ENCODE results near the gene LUZP2.

LUZP2 gene

GRCh38 chr11:24572376-24572775, 75.5 kb downstream of the LUZP2 start:
- Histone ChIP-seq H3K36me3 (ENCODE audit: low read length) (no peaks in the 10 kb centered on the region), H3K9ac (ENCODE audit: low read length) (no peak overlapping the region), H2AFZ (ENCODE audit: low read depth, low read length, severe bottlenecking) (no peak overlapping the region), H3K4me3 (ENCODE audit: insufficient read depth, low read length, poor library complexity, severe bottlenecking) (no peak overlapping the region), H3K79me2 (ENCODE audit: insufficient read depth, low read length) (no peaks in the 10 kb centered on the region), H3K27me3 (ENCODE audit: low read length) (no peaks in the 10 kb centered on the region), H3K9me2 (replicated peaks; ENCODE audit: insufficient read depth, low read length) (no peaks in the 10 kb centered on the region), H3K9me3 (ENCODE audit: insufficient read depth, low read length) (no peaks in the 10 kb centered on the region), H3F3A (ENCODE audit: insufficient read depth) (no peaks in the 10 kb centered on the region), H4K20me1 (ENCODE audit: low read depth, low read length) (no peaks in the 10 kb centered on the region), H3K4me2 (ENCODE audit: low read depth, low read length, poor library complexity, severe bottlenecking) (no peak overlapping the region), H3K27ac (ENCODE audit: low read depth, low read length) (no peak overlapping the region)
- TF ChIP-seq, protein P1, sequence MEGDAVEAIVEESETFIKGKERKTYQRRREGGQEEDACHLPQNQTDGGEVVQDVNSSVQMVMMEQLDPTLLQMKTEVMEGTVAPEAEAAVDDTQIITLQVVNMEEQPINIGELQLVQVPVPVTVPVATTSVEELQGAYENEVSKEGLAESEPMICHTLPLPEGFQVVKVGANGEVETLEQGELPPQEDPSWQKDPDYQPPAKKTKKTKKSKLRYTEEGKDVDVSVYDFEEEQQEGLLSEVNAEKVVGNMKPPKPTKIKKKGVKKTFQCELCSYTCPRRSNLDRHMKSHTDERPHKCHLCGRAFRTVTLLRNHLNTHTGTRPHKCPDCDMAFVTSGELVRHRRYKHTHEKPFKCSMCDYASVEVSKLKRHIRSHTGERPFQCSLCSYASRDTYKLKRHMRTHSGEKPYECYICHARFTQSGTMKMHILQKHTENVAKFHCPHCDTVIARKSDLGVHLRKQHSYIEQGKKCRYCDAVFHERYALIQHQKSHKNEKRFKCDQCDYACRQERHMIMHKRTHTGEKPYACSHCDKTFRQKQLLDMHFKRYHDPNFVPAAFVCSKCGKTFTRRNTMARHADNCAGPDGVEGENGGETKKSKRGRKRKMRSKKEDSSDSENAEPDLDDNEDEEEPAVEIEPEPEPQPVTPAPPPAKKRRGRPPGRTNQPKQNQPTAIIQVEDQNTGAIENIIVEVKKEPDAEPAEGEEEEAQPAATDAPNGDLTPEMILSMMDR (IDR thresholded peaks at IDR 0.05; ENCODE audit: insufficient read depth, low read length, poor library complexity, severe bottlenecking), result no peak
- TF ChIP-seq EZH2phosphoT487 (conservative IDR thresholded peaks at IDR 0.05; ENCODE audit: low read length), result no peak

GRCh38 chr11:24574461-24574860, 77.6 kb downstream of the LUZP2 start:
- no peaks in the 10 kb centered on the region for H3K36me3 ChIP-seq (ENCODE audit: low read length)
- no peak overlapping the region for H3K27ac ChIP-seq (ENCODE audit: low read depth, low read length)
- no peaks in the 10 kb centered on the region for H3K9me2 ChIP-seq (replicated peaks; ENCODE audit: insufficient read depth, low read length)
- H3K9me3 ChIP-seq (ENCODE audit: insufficient read depth, low read length), result no peaks in the 10 kb centered on the region
- no peak overlapping the region for H3K4me3 ChIP-seq (ENCODE audit: insufficient read depth, low read length, poor library complexity, severe bottlenecking)
- no peak overlapping the region for H3K4me2 ChIP-seq (ENCODE audit: low read depth, low read length, poor library complexity, severe bottlenecking)
- H4K20me1 ChIP-seq (ENCODE audit: low read depth, low read length), result no peaks in the 10 kb centered on the region
- no peak overlapping the region for H3K9ac ChIP-seq (ENCODE audit: low read length)
- TF ChIP-seq, protein P1 (IDR thresholded peaks at IDR 0.05; ENCODE audit: insufficient read depth, low read length, poor library complexity, severe bottlenecking), result no peak
- no peak for TF ChIP-seq EZH2phosphoT487 (conservative IDR thresholded peaks at IDR 0.05; ENCODE audit: low read length)
- no peaks in the 10 kb centered on the region for H3K79me2 ChIP-seq (ENCODE audit: insufficient read depth, low read length)
- H2AFZ ChIP-seq (ENCODE audit: low read depth, low read length, severe bottlenecking), result no peak overlapping the region
- no peaks in the 10 kb centered on the region for H3K27me3 ChIP-seq (ENCODE audit: low read length)
- H3F3A ChIP-seq (ENCODE audit: insufficient read depth), result no peaks in the 10 kb centered on the region

DNA sequence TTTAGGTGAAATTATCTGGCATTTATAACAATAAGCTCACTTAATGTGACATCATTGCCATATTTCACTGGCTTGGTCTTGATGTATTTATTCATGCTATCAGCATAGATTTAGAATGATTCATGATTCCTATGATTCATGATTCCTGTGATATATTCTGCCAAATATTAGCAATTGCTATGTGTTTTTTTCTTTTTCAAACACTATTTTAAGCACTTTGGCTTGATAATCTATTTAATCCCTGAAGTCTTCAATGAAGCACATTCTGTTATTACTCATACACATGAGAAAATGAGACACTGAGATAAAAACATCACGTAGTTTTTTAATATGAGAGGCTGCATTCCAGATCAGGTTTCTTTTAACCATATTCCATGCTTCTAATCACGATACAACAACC, 78.5 kb downstream of the LUZP2 start:
- no peak overlapping the region for H3K9ac ChIP-seq (ENCODE audit: low read length)
- H3K27ac ChIP-seq (ENCODE audit: low read depth, low read length), result no peak overlapping the region
- H3K9me3 ChIP-seq (ENCODE audit: insufficient read depth, low read length), result no peaks in the 10 kb centered on the region
- no peaks in the 10 kb centered on the region for H4K20me1 ChIP-seq (ENCODE audit: low read depth, low read length)
- TF ChIP-seq, protein P1 (IDR thresholded peaks at IDR 0.05; ENCODE audit: insufficient read depth, low read length, poor library complexity, severe bottlenecking), result no peak
- TF ChIP-seq EZH2phosphoT487 (conservative IDR thresholded peaks at IDR 0.05; ENCODE audit: low read length), result no peak
- H2AFZ ChIP-seq (ENCODE audit: low read depth, low read length, severe bottlenecking), result no peak overlapping the region
- no peaks in the 10 kb centered on the region for H3K36me3 ChIP-seq (ENCODE audit: low read length)
- H3K27me3 ChIP-seq (ENCODE audit: low read length), result no peaks in the 10 kb centered on the region
- no peaks in the 10 kb centered on the region for H3K9me2 ChIP-seq (replicated peaks; ENCODE audit: insufficient read depth, low read length)
- H3F3A ChIP-seq (ENCODE audit: insufficient read depth), result no peaks in the 10 kb centered on the region
- no peak overlapping the region for H3K4me3 ChIP-seq (ENCODE audit: insufficient read depth, low read length, poor library complexity, severe bottlenecking)
- no peak overlapping the region for H3K4me2 ChIP-seq (ENCODE audit: low read depth, low read length, poor library complexity, severe bottlenecking)
- no peaks in the 10 kb centered on the region for H3K79me2 ChIP-seq (ENCODE audit: insufficient read depth, low read length)
